Mesenchymal stem cell (in vitro differentiated cells and primary cell): ENCODE data around the gene TMEM9.
A peak's percentile ranks its signal among the peaks of the same experiment; 100 is the strongest.

Experiments
- DNase-seq: peaks from one replicate; pipeline ENCODE4 v3.0.0-alpha.2; 2013
- H2AFZ ChIP-seq: one replicate; pipeline ENCODE4 v1.6.1; 2013; ENCODE audit warnings: low read depth, mild to moderate bottlenecking, control low read depth, inconsistent platforms, low read length, moderate library complexity
- H2AK5ac ChIP-seq: 2 replicates; pipeline ENCODE4 v1.6.1; 2013; ENCODE audit warnings: low read length, moderate library complexity, mild to moderate bottlenecking, inconsistent platforms; ENCODE audit not compliant: severe bottlenecking
- H2BK120ac ChIP-seq: one replicate; pipeline ENCODE4 v1.6.1; 2013; ENCODE audit warnings: low read depth, mild to moderate bottlenecking, inconsistent platforms, low read length, moderate library complexity
- H2BK12ac ChIP-seq, 2 experiments: one replicate each; pipeline ENCODE4 v1.6.1; 2013; ENCODE audit warnings: inconsistent platforms in 2 of 2, low read length in 2 of 2, mild to moderate bottlenecking in 2 of 2, moderate library complexity in 2 of 2, control low read depth in 1 of 2
- H2BK15ac ChIP-seq: one replicate; pipeline ENCODE4 v1.6.1; 2013; ENCODE audit warnings: mild to moderate bottlenecking, low read depth, inconsistent platforms; ENCODE audit not compliant: poor library complexity, severe bottlenecking
- H2BK5ac ChIP-seq: 2 replicates; pipeline ENCODE4 v1.6.1; 2013; ENCODE audit warnings: low read depth, mild to moderate bottlenecking, low read length, control low read depth, inconsistent platforms; ENCODE audit not compliant: poor library complexity, severe bottlenecking
- H3K14ac ChIP-seq, 2 experiments: one replicate each; pipeline ENCODE4 v1.6.1; 2013; ENCODE audit warnings: inconsistent platforms in 2 of 2, low read length in 2 of 2, control low read depth in 1 of 2, mild to moderate bottlenecking in 1 of 2, moderate library complexity in 1 of 2
- H3K18ac ChIP-seq, 2 experiments: one replicate each; pipeline ENCODE4 v1.6.1; 2013; ENCODE audit warnings: inconsistent platforms in 2 of 2, low read length in 2 of 2, control low read depth in 1 of 2, low read depth in 1 of 2, mild to moderate bottlenecking in 1 of 2
- H3K23ac ChIP-seq, 2 experiments: one replicate each; pipeline ENCODE4 v1.6.1; 2013; ENCODE audit warnings: inconsistent platforms in 2 of 2, low read length in 2 of 2, mild to moderate bottlenecking in 2 of 2, moderate library complexity in 2 of 2, control low read depth in 1 of 2
- H3K27ac ChIP-seq: 2 replicates; pipeline ENCODE4 v1.5.1; 2013; ENCODE audit warnings: mild to moderate bottlenecking, moderate library complexity, low read length, control low read depth, inconsistent platforms; ENCODE audit not compliant: poor library complexity, severe bottlenecking
- H3K27me3 ChIP-seq, 2 experiments: 2 replicates each; pipeline versions ENCODE4 v1.6.1 to v1.7.0; 2013; ENCODE audit warnings: low read length in 2 of 2, mild to moderate bottlenecking in 2 of 2, moderate library complexity in 2 of 2, control low read depth in 1 of 2, inconsistent platforms in 1 of 2; ENCODE audit not compliant: control insufficient read depth in 1 of 2, insufficient read depth in 1 of 2
- H3K36me3 ChIP-seq, 2 experiments: 2 replicates each; pipeline versions ENCODE4 v1.6.1 to v1.7.0; 2013; ENCODE audit warnings: low read length in 2 of 2, control low read depth in 1 of 2, inconsistent platforms in 1 of 2, low read depth in 1 of 2, mild to moderate bottlenecking in 1 of 2; ENCODE audit not compliant: insufficient read depth in 2 of 2, control insufficient read depth in 1 of 2
- H3K4ac ChIP-seq, 2 experiments: one replicate each; pipeline ENCODE4 v1.6.1; 2013; ENCODE audit warnings: inconsistent platforms in 2 of 2, low read length in 2 of 2, mild to moderate bottlenecking in 2 of 2, moderate library complexity in 2 of 2, control low read depth in 1 of 2, low read depth in 1 of 2
- H3K4me1 ChIP-seq: 2 replicates; pipeline ENCODE4 v1.6.1; 2013; ENCODE audit warnings: low read depth, low read length, control low read depth; ENCODE audit not compliant: control insufficient read depth, insufficient read depth
- H3K4me2 ChIP-seq: 2 replicates; pipeline ENCODE4 v1.6.1; 2013; ENCODE audit warnings: low read length, mild to moderate bottlenecking, inconsistent platforms; ENCODE audit not compliant: poor library complexity, severe bottlenecking
- H3K4me3 ChIP-seq, 2 experiments: 2 replicates each; pipeline versions ENCODE4 v1.5.1 to v1.7.0; 2013; ENCODE audit warnings: low read length in 2 of 2, mild to moderate bottlenecking in 2 of 2, control low read depth in 1 of 2, low read depth in 1 of 2; ENCODE audit not compliant: insufficient read depth in 1 of 2
- H3K79me1 ChIP-seq: replicated peaks from 2 replicates; pipeline ENCODE4 v1.6.1; 2013; ENCODE audit warnings: mild to moderate bottlenecking, control low read depth, low read length, inconsistent platforms; ENCODE audit not compliant: poor library complexity, severe bottlenecking
- H3K9ac ChIP-seq: 2 replicates; pipeline ENCODE4 v1.7.0; 2013; ENCODE audit warnings: mild to moderate bottlenecking, low read length, moderate library complexity
- H3K9me3 ChIP-seq: 2 replicates; pipeline ENCODE4 v1.7.0; 2013; ENCODE audit warnings: mild to moderate bottlenecking, low read length; ENCODE audit not compliant: control insufficient read depth
- H4K8ac ChIP-seq: one replicate; pipeline ENCODE4 v1.6.1; 2013; ENCODE audit warnings: inconsistent platforms, mild to moderate bottlenecking, low read length, moderate library complexity
- H4K91ac ChIP-seq: one replicate; pipeline ENCODE4 v1.6.1; 2013; ENCODE audit warnings: mild to moderate bottlenecking, low read length, inconsistent platforms
- WGBS: methylation state at CpG from one replicate; pipeline ENCODE4 v1.1.7; 2013; ENCODE audit warnings: mixed read lengths; 5-methylcytosine and 5-hydroxymethylcytosine counted together

Gene TMEM9

DNA sequence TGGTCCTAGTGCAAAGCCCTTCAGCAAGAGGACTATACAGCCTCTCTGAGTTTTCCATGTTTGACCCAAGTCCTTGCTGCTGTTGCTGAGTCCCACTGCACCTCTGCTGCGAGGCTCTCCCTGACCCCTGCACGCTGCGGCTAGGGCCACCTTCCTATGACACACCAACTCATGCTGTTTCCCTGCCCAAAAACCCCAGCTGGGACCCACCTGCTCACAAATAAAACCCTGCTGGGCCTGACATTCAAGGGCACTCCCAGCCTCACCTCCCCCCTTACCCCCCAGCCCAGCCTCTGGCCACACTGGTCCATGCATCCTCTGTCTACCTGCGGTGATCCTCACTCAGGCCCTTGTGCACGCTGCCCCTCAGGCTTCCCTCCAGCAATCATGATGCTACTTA is 15.0 kb downstream of the TMEM9 start:
- Histone ChIP-seq H4K91ac (no peak overlapping the region), H3K27me3 (no peaks in the 10 kb centered on the region), H2AFZ (no peak overlapping the region), H4K8ac (no peak overlapping the region), H3K4me1 (peaks cover 14% of the 10 kb centered on the region), H3K18ac (no peak overlapping the region), H3K4me2 (no peak overlapping the region), H3K27ac (no peak overlapping the region), H2BK15ac (no peak overlapping the region), H3K4ac (no peak overlapping the region), H3K36me3 (peaks cover 74 to 86% of the 10 kb centered on the region in 2 experiments), H2AK5ac (no peak overlapping the region), H3K14ac (no peak overlapping the region), H2BK5ac (no peak overlapping the region), H2BK120ac (no peak overlapping the region), H3K23ac (no peak overlapping the region), H3K4me3 (no peak overlapping the region), H2BK12ac (no peak overlapping the region), H3K9ac (no peak overlapping the region), H3K9me3 (no peaks in the 10 kb centered on the region), H3K79me1 (peaks cover 10% of the 10 kb centered on the region)
- no peak for DNase-seq
- WGBS = 97% methylated on average over 5 of the region's 5 CpGs

DNA sequence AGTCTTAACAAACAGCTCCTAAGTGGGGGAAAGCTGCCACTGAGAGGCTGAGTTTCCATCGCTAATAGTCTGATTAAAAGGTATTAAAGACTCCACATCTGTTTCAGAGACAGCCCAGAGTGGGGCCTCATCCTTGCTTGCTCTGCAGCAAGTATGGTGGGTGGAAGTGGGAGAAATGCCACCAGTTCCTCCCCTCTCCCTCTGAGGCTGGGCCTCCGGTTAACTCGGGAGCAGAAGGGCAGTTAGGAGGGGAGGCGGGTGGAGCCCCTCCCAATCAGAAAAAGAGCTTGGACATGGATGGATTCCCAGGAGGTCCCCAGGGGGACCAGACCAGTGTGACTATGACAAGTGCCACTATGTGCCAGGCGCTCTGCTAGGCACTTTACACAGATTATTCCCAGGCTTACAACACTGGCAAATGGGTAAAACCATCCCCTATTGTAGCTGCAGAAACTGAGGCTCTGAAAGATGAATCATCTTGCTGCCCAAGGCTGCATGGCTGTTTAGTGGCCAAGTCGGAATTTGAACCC is 15.9 kb downstream of the TMEM9 start:
- Histone ChIP-seq H3K9ac (peak overlapping the region; percentile 22), H3K18ac (no peak overlapping the region), H2BK12ac (no peak overlapping the region), H3K79me1 (peaks cover 10% of the 10 kb centered on the region), H2BK120ac (no peak overlapping the region), H2BK15ac (no peak overlapping the region), H3K4me3 (no peak overlapping the region), H2BK5ac (no peak overlapping the region), H3K4me2 (no peak overlapping the region), H4K8ac (no peak overlapping the region), H3K27me3 (no peaks in the 10 kb centered on the region), H3K14ac (no peak overlapping the region), H2AFZ (no peak overlapping the region), H4K91ac (no peak overlapping the region), H3K4me1 (peaks cover 14% of the 10 kb centered on the region), H3K23ac (no peak overlapping the region), H3K4ac (no peak overlapping the region), H2AK5ac (no peak overlapping the region), H3K9me3 (no peaks in the 10 kb centered on the region), H3K27ac (no peak overlapping the region), H3K36me3 (peaks cover 69 to 84% of the 10 kb centered on the region in 2 experiments)
- DNase-seq = no peak
- 97% methylated on average over 6 of the region's 6 CpGs for WGBS

DNA sequence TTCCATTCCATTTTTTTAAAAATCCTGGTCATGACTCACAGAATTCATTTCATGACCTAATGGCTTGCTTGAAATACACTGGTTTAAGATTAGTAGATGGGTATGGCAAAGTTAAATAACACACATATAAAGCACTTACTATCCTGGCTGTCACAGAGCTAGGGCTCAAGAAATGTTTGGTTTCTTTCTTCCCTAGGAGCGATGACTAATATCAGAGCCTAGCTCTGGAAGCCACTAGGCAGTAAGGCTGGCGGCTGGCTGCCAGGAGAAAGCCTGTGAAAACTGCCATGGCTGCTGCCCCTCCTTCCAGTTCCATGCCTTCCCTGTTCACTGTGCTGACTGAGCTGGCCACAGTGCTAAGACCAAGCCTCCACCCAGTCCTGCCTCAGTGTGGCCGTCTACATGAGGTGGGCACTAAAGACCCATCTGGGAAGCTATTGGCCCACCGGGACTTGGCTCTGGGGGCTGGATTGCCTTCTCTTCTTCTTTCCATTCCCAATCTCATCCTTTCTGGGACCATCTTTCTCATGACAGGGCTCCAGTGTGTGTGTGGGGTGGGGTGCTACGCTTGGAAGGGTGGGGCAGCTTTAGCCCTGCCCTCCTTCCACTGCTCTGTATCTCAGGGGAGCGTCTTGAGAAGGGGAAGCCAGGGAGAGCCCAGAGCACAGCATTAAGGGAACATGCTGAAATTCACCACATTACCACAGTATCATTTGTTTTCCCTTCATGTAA is 16.5 kb downstream of the TMEM9 start:
- Histone ChIP-seq H3K79me1 (peaks cover 10% of the 10 kb centered on the region), H3K27ac (peak overlapping the region; percentile 58)
- 80% methylated on average over 6 of the region's 6 CpGs for WGBS

DNA sequence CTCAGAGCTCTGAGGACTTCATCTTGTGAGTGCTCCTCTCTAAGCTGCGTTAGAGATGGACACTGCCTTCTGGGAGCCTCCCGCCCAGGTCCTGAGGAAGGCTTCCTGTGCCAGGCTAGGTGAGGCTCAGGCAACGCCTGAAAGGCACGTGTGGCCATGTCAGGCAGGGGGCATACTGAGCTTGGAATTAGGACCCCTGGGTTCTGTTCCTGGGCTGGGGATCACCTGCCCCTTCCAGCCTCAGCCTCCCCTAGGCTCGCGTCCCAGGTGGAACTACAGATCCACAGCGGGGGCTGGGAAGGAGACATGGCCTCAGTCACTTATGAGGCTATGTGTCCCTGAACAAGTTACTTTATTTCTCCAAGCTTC is 17.3 kb downstream of the TMEM9 start:
- peaks cover 10% of the 10 kb centered on the region for H3K79me1 ChIP-seq
- H3K27ac ChIP-seq = peak overlapping the region; percentile 6
- H2BK120ac ChIP-seq = no peak overlapping the region
- H2BK15ac ChIP-seq = no peak overlapping the region
- no peak overlapping the region for H4K91ac ChIP-seq
- H2AFZ ChIP-seq = no peak overlapping the region
- H3K4me1 ChIP-seq = peaks cover 14% of the 10 kb centered on the region
- DNase-seq = no peak
- no peak overlapping the region for H3K4me2 ChIP-seq
- no peaks in the 10 kb centered on the region for H3K27me3 ChIP-seq
- 91% methylated on average over 6 of the region's 7 CpGs for WGBS
- no peak overlapping the region for H2AK5ac ChIP-seq
- H2BK5ac ChIP-seq = no peak overlapping the region
- peaks cover 60 to 72% of the 10 kb centered on the region in 2 experiments for H3K36me3 ChIP-seq
- no peaks in the 10 kb centered on the region for H3K9me3 ChIP-seq
- H3K18ac ChIP-seq = peak overlapping the region in 1 of 2 experiments; percentile 13
- H2BK12ac ChIP-seq = no peak overlapping the region
- H3K4ac ChIP-seq = no peak overlapping the region
- no peak overlapping the region for H4K8ac ChIP-seq
- no peak overlapping the region for H3K4me3 ChIP-seq
- H3K23ac ChIP-seq = no peak overlapping the region
- peak overlapping the region; percentile 47 for H3K9ac ChIP-seq
- peak overlapping the region in 1 of 2 experiments; percentile 6 for H3K14ac ChIP-seq

More for the DNA sequence above, 16.5 kb downstream of the TMEM9 start:
- no peak overlapping the region for H2AK5ac ChIP-seq
- no peak overlapping the region for H3K4me2 ChIP-seq
- H3K23ac ChIP-seq = no peak overlapping the region
- H3K4ac ChIP-seq = no peak overlapping the region
- peaks cover 64 to 78% of the 10 kb centered on the region in 2 experiments for H3K36me3 ChIP-seq
- peak overlapping the region; percentile 47 for H3K9ac ChIP-seq
- no peak overlapping the region for H3K4me3 ChIP-seq
- no peaks in the 10 kb centered on the region for H3K9me3 ChIP-seq
- H2BK12ac ChIP-seq = no peak overlapping the region
- H2BK5ac ChIP-seq = no peak overlapping the region
- no peak overlapping the region for H4K91ac ChIP-seq
- no peak overlapping the region for H2BK15ac ChIP-seq
- H3K27me3 ChIP-seq = no peaks in the 10 kb centered on the region
- H4K8ac ChIP-seq = no peak overlapping the region
- H3K18ac ChIP-seq = no peak overlapping the region
- DNase-seq = peak; percentile 90
- H3K4me1 ChIP-seq = peaks cover 14% of the 10 kb centered on the region
- peak overlapping the region in 1 of 2 experiments; percentile 53 for H3K14ac ChIP-seq
- no peak overlapping the region for H2AFZ ChIP-seq
- no peak overlapping the region for H2BK120ac ChIP-seq
